Gastroesophageal sphincter (tissue), 4 donors: Measurements from ENCODE around the gene YTHDF1. TPM values are rescaled to one million over a fixed set of nuclear protein-coding genes. Genes with fewer than 3 reads are reported as not detected.

Source experiments
- ATAC-seq: fragments of 150-250 bp; one replicate; pipeline ENCODE4 v1.9.1; 2016; ENCODE audit warnings: mild to moderate bottlenecking, moderate library complexity
- H3K27ac ChIP-seq, 4 donors: fragments of 200-600 bp; sonication (generic) in 3 of 4; 1 replicate in 3 of 4; 2 replicates in 1 of 4; pipeline ENCODE4 v1.5.1; 2016 to 2019
- H3K27me3 ChIP-seq: fragments of 200-600 bp; sonication (generic); one replicate; pipeline ENCODE4 v1.5.1; 2019
- H3K36me3 ChIP-seq, 2 donors: fragments of 200-600 bp; sonication (generic); one replicate each; pipeline ENCODE4 v1.5.1; 2019; ENCODE audit warnings: control low read depth in 1 of 2
- H3K4me1 ChIP-seq, 3 donors: fragments of 200-600 bp; sonication (generic); 1 replicate in 2 of 3; 2 replicates in 1 of 3; pipeline ENCODE4 v1.5.1; 2016 to 2019; ENCODE audit warnings: control low read depth in 2 of 3
- H3K4me3 ChIP-seq, 2 donors: fragments of 200-600 bp; sonication (generic); one replicate each; pipeline ENCODE4 v1.5.1; 2019; ENCODE audit warnings: mild to moderate bottlenecking in 1 of 2, moderate library complexity in 1 of 2
- H3K9me3 ChIP-seq, 3 donors: fragments of 200-600 bp; sonication (generic); one replicate each; pipeline ENCODE4 v1.5.1; 2017 to 2019; ENCODE audit warnings: control low read depth in 2 of 3
- CTCF ChIP-seq, 4 experiments: fragments of 200-600 bp in 2 of 4; fragments of 450-650 bp in 2 of 4; sonication (generic) in 1 of 4; IDR thresholded peaks; one replicate each; pipeline ENCODE4 v1.5.1; 2017 to 2019; ENCODE audit warnings: antibody characterized with exemption in 4 of 4, mild to moderate bottlenecking in 2 of 4, moderate library complexity in 2 of 4
- EP300 ChIP-seq: sonication (generic); formaldehyde crosslinking; IDR thresholded peaks from one replicate; pipeline ENCODE4 v1.6.1; 2017; ENCODE audit warnings: antibody characterized with exemption, mild to moderate bottlenecking
- POLR2A ChIP-seq, 2 donors: fragments of 450-650 bp; IDR thresholded peaks; one replicate each; pipeline ENCODE4 v1.6.1; 2017; ENCODE audit warnings: antibody characterized with exemption in 2 of 2, mild to moderate bottlenecking in 2 of 2, moderate library complexity in 1 of 2
- POLR2AphosphoS5 ChIP-seq: sonication (generic); formaldehyde crosslinking; IDR thresholded peaks from one replicate; pipeline ENCODE4 v1.6.1; 2017; ENCODE audit warnings: antibody characterized with exemption
- WGBS, 2 donors: methylation state at CpG; one replicate each; pipeline ENCODE4 v1.1.5; 2018; ENCODE audit warnings: low coverage in 1 of 2; 5-methylcytosine and 5-hydroxymethylcytosine counted together
- total RNA-seq, 4 donors: library from RNA; depleted of rRNA; stranded (reverse); fragments of >200 nt; gene quantifications; one replicate each; pipeline ENCODE4 v1.1.0, GENCODE V29; 2016

The YTHDF1 gene
- total RNA-seq, 4 donors from 2014 or later: 20.2 to 35.8 (median 34.2) TPM

- WGBS, 2 donors: 32 to 62% methylated on average over 5 of the region's 6 CpGs
- Histone ChIP-seq H3K4me3 (peak overlapping the region in 1 of 2 donors; percentile 96), H3K36me3 (peaks cover 0 to 54% of the 10 kb centered on the region in 2 donors), H3K4me1 (peaks cover 0 to 69% (median 22%) of the 10 kb centered on the region in 3 donors), H3K27me3 (peaks cover 11% of the 10 kb centered on the region), H3K27ac (peak overlapping the region in 1 of 4 donors; percentile 90), H3K9me3 (no peaks in the 10 kb centered on the region)
- no peak for ATAC-seq
- no peak for TF ChIP-seq CTCF (IDR thresholded peaks at IDR 0.05)
- TF ChIP-seq POLR2A (IDR thresholded peaks at IDR 0.05): no peak
- TF ChIP-seq POLR2AphosphoS5: no peak
- no peak for TF ChIP-seq EP300
Measured at GRCh38 chr20:63214514-63214913, 1.4 kb downstream of the YTHDF1 start.

GRCh38 chr20:63212792-63213191, 3.1 kb downstream of the YTHDF1 start:
- no peak for TF ChIP-seq POLR2A (IDR thresholded peaks at IDR 0.05)
- peak; percentile 33 for TF ChIP-seq POLR2AphosphoS5
- Histone ChIP-seq H3K36me3 (peaks cover 0 to 68% of the 10 kb centered on the region in 2 donors), H3K4me3 (no peak overlapping the region), H3K27ac (peak overlapping the region in 1 of 4 donors; percentile 14), H3K4me1 (peaks cover 0 to 84% (median 23%) of the 10 kb centered on the region in 3 donors), H3K27me3 (no peaks in the 10 kb centered on the region), H3K9me3 (no peaks in the 10 kb centered on the region)
- 57 to 75% methylated on average over 1 to 4 of the region's 5 CpGs for WGBS, 2 donors
- no peak for ATAC-seq

- TF ChIP-seq EP300: no peak
- no peak for TF ChIP-seq CTCF (IDR thresholded peaks at IDR 0.05)
- no peak for TF ChIP-seq POLR2A (IDR thresholded peaks at IDR 0.05)
- TF ChIP-seq POLR2AphosphoS5: no peak
- H3K4me3 ChIP-seq: no peak overlapping the region
- H3K9me3 ChIP-seq: no peaks in the 10 kb centered on the region
- H3K36me3 ChIP-seq: peaks cover 0 to 73% of the 10 kb centered on the region in 2 donors
- peaks cover 0 to 88% (median 23%) of the 10 kb centered on the region in 3 donors for H3K4me1 ChIP-seq
- 58 to 70% methylated on average over 2 to 3 of the region's 5 CpGs for WGBS, 2 donors
- H3K27ac ChIP-seq: peak overlapping the region in 2 of 4 donors; percentile 14 to 22
- ATAC-seq: no peak
- no peaks in the 10 kb centered on the region for H3K27me3 ChIP-seq
Measured at GRCh38 chr20:63212393-63212730, 3.6 kb downstream of the YTHDF1 start.

- H3K9me3 ChIP-seq: no peaks in the 10 kb centered on the region
Measured at GRCh38 chr20:63210011-63210605, 5.8 kb downstream of the YTHDF1 start.

GRCh38 chr20:63208346-63208909, 7.5 kb downstream of the YTHDF1 start:
- TF ChIP-seq CTCF (IDR thresholded peaks at IDR 0.05) (no peak), POLR2AphosphoS5 (peak; percentile 27)
- Histone ChIP-seq H3K27ac (no peak overlapping the region), H3K36me3 (peaks cover 0 to 97% of the 10 kb centered on the region in 2 donors), H3K4me3 (no peak overlapping the region), H3K27me3 (no peaks in the 10 kb centered on the region), H3K4me1 (peaks cover 0 to 82% (median 19%) of the 10 kb centered on the region in 3 donors), H3K9me3 (no peaks in the 10 kb centered on the region)
- ATAC-seq: no peak
- WGBS, 2 donors: 69 to 77% methylated on average over 5 of the region's 6 CpGs

More at GRCh38 chr20:63210011-63210605, 5.8 kb downstream of the YTHDF1 start:
- Histone ChIP-seq H3K4me1 (peaks cover 0 to 97% (median 25%) of the 10 kb centered on the region in 3 donors), H3K27me3 (no peaks in the 10 kb centered on the region), H3K36me3 (peaks cover 0 to 95% of the 10 kb centered on the region in 2 donors), H3K27ac (no peak overlapping the region), H3K4me3 (no peak overlapping the region)
- no peak for TF ChIP-seq POLR2A (IDR thresholded peaks at IDR 0.05)
- TF ChIP-seq EP300: no peak
- no peak for TF ChIP-seq POLR2AphosphoS5
- no peak for TF ChIP-seq CTCF (IDR thresholded peaks at IDR 0.05)
- no peak for ATAC-seq
- 74% methylated on average over 6 of the region's 11 CpGs; no CpG with 5 or more reads in 1 of the 2 donors for WGBS, 2 donors
